LNCaP clone FGC (cell line): ENCODE results near the gene PCDHB6.
"Not testable (repeated sequence)": the region's sequence is repeated elsewhere in the genome, so short reads cannot be mapped to it uniquely, and the experiment has no call there.

Experiments used
- DNase-seq: peaks from one replicate; pipeline ENCODE4 v3.0.0-alpha.2; 2011; ENCODE audit warnings: low read depth
- H3K4me3 ChIP-seq: 2 replicates; pipeline ENCODE4 v1.5.1; 2011; ENCODE audit warnings: mild to moderate bottlenecking, low read depth, low read length, control low read depth
- TF ChIP-seq, protein P1 (sequence below): IDR thresholded peaks from 2 replicates; pipeline ENCODE4 v1.5.1; 2012; ENCODE audit warnings: mild to moderate bottlenecking; ENCODE audit not compliant: control insufficient read depth, insufficient read depth; ENCODE audit errors: extremely low read depth

The PCDHB6 gene

DNA sequence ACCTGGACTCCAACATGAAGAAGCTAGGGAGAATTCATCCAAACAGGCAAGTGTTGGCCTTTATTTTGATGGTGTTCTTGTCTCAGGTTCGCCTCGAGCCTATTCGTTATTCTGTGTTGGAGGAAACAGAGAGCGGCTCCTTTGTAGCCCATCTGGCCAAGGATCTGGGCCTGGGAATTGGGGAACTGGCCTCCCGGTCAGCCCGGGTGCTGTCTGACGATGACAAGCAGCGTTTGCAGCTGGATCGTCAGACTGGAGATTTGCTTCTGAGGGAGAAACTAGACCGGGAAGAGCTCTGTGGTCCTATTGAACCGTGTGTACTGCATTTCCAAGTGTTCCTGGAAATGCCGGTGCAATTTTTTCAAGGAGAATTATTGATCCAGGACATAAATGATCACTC is 27.9 kb upstream of the PCDHB6 start:
- DNase-seq: no peak
- TF ChIP-seq, protein P1, sequence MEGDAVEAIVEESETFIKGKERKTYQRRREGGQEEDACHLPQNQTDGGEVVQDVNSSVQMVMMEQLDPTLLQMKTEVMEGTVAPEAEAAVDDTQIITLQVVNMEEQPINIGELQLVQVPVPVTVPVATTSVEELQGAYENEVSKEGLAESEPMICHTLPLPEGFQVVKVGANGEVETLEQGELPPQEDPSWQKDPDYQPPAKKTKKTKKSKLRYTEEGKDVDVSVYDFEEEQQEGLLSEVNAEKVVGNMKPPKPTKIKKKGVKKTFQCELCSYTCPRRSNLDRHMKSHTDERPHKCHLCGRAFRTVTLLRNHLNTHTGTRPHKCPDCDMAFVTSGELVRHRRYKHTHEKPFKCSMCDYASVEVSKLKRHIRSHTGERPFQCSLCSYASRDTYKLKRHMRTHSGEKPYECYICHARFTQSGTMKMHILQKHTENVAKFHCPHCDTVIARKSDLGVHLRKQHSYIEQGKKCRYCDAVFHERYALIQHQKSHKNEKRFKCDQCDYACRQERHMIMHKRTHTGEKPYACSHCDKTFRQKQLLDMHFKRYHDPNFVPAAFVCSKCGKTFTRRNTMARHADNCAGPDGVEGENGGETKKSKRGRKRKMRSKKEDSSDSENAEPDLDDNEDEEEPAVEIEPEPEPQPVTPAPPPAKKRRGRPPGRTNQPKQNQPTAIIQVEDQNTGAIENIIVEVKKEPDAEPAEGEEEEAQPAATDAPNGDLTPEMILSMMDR: no peak
- peak overlapping the region; percentile 23 for H3K4me3 ChIP-seq

DNA sequence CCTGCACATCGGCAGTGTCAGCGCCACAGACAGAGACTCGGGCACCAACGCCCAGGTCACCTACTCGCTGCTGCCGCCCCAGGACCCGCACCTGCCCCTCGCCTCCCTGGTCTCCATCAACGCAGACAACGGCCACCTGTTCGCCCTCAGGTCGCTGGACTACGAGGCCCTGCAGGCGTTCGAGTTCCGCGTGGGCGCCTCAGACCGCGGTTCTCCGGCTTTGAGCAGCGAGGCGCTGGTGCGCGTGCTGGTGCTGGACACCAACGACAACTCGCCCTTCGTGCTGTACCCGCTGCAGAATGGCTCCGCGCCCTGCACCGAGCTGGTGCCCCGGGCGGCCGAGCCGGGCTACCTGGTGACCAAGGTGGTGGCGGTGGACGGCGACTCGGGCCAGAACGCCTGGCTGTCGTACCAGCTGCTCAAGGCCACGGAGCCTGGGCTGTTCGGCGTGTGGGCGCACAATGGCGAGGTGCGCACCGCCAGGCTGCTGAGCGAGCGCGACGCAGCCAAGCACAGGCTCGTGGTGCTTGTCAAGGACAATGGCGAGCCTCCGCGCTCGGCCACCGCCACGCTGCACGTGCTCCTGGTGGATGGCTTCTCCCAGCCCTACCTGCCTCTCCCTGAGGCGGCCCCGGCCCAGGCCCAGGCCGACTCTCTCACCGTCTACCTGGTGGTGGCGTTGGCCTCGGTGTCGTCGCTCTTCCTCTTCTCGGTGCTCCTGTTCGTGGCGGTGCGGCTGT is 26.3 kb upstream of the PCDHB6 start:
- H3K4me3 ChIP-seq, DNase-seq: not testable (repeated sequence)

DNA sequence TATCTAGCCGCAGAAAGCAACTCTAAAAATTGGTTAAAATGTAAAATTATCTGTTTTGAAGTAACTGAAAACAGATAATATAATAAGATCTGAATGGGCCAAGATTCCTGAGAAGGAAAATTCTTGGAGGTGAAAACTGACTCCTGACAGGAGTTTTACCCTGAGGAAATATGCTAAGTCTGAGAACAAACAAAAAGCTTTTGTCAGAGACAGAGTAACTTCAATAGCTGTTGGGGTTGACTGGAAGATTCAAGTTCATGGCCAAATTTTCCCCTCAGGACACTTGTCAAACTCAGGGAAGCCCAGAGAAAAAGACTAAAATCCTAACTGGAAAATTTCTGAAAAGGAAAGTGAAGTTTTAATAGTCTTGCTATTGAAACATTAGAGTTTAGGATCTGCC is 22.6 kb upstream of the PCDHB6 start:
- TF ChIP-seq, protein P1: no peak
- H3K4me3 ChIP-seq: no peak overlapping the region
- DNase-seq: no peak

DNA sequence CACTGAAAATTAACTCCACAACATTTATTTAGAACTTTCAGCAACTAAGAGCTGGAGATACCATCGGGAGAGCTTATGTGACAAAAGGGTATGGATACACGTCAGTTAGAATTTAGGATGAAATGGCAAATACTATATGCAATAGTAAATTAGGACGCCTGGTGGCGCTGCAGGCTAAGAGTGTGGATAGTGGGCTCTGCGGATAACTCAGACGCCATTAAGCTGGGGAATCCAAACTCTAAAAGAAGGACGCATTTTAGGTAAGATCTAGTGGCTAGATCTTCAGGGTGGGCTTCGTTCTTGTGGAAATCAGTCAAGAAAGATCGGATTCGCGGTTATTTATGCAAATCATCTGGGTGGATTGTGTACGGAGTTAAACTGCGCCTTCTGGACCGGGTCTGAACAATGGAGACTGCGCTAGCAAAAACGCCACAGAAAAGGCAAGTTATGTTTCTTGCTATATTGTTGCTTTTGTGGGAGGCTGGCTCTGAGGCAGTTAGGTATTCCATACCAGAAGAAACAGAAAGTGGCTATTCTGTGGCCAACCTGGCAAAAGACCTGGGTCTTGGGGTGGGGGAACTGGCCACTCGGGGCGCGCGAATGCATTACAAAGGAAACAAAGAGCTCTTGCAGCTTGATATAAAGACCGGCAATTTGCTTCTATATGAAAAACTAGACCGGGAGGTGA is 14.7 kb upstream of the PCDHB6 start, which contains the start of gene PCDHB5:
PCDHB5 (plus strand) TSS at position 177 of the 688 bp plus-strand sequence; CDS start at position 406, 229 bp downstream.
- DNase-seq: peak; percentile 15
- peak within 1 kb of the TSS; percentile 76 for H3K4me3 ChIP-seq
- TF ChIP-seq, protein P1: peak; percentile 64

DNA sequence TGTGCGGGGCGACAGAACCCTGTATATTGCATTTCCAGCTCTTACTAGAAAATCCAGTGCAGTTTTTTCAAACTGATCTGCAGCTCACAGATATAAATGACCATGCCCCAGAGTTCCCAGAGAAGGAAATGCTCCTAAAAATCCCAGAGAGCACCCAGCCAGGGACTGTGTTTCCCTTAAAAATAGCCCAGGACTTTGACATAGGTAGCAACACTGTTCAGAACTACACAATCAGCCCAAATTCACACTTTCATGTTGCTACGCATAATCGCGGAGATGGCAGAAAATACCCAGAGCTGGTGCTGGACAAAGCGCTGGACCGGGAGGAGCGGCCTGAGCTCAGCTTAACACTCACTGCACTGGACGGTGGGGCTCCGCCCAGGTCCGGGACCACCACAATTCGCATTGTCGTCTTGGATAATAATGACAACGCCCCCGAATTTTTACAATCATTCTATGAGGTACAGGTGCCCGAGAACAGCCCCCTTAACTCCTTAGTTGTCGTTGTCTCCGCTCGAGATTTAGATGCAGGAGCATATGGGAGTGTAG is 14.1 kb upstream of the PCDHB6 start:
- TF ChIP-seq, protein P1: no peak
- peak overlapping the region; percentile 76 for H3K4me3 ChIP-seq
- DNase-seq: no peak

DNA sequence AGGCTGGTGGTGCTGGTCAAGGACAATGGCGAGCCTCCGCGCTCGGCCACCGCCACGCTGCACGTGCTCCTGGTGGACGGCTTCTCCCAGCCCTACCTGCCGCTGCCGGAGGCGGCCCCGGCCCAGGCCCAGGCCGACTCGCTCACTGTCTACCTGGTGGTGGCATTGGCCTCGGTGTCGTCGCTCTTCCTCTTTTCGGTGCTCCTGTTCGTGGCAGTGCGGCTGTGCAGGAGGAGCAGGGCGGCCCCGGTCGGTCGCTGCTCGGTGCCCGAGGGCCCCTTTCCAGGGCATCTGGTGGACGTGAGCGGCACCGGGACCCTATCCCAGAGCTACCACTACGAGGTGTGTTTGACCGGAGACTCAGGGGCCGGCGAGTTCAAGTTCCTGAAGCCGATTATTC is 12.5 kb upstream of the PCDHB6 start:
- not testable (repeated sequence) for H3K4me3 ChIP-seq, DNase-seq

DNA sequence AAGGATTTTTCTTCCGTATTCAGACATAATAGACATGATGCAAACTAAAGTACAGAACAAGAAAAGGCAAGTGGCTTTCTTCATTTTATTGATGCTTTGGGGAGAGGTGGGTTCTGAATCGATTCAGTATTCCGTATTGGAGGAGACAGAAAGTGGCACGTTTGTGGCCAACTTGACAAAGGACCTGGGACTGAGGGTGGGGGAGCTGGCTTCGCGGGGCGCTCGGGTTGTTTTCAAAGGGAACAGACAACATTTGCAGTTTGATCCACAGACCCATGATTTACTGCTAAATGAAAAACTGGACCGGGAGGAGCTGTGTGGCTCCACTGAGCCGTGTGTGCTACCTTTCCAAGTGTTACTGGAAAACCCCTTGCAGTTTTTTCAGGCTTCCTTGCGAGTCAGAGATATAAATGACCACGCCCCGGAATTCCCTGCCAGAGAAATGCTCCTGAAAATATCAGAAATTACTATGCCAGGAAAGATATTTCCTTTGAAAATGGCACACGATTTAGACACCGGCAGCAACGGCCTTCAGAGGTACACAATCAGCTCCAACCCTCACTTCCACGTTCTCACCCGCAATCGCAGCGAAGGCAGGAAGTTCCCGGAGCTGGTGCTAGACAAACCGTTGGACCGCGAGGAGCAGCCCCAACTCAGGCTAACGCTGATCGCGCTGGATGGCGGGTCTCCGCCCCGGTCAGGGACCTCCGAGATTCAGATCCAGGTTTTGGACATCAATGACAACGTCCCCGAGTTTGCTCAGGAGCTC is 551 bp downstream of the PCDHB6 start:
- H3K4me3 ChIP-seq: no peak overlapping the region
- TF ChIP-seq, protein P1: no peak
- DNase-seq: no peak
